Endothelial cell of umbilical vein (primary cell): ENCODE results near the gene TOMM34. TPM values are rescaled to one million over a fixed set of nuclear protein-coding genes. Genes with fewer than 3 reads are reported as not detected.
A peak's percentile ranks its signal among the peaks of the same experiment; 100 is the strongest.

Experiments used
- BruUV-seq: library from RNA; stranded (reverse); fragments of 400-500 nt; replicated peaks from 2 replicates; lab custom pipeline; 2021; lab: Mats Ljungman, UMichigan
- CTCF ChIA-PET: fragments of 300-600, 350-600 bp; sonication (Branson Sonifier 250); formaldehyde crosslinking; loops from one replicate; lab custom pipeline; 2021; ENCODE audit warnings: antibody characterized with exemption, inconsistent platforms; lab: Charles Lee
- POLR2A ChIA-PET: fragments of 300-600, 350-600 bp; sonication (Branson Sonifier 250); formaldehyde crosslinking; loops from one replicate; lab custom pipeline; 2021; ENCODE audit warnings: antibody characterized with exemption, inconsistent platforms; lab: Charles Lee
- DNase-seq: peaks from one replicate; pipeline ENCODE4 v3.0.0-alpha.2; 2011; ENCODE audit warnings: low read depth, low spot score
- FAIRE-seq: peaks from 2 replicates; lab custom pipeline; 2011; peaks lifted over from hg19 to GRCh38; lab: Jason Lieb, UNC
- H2AFZ ChIP-seq: 2 replicates; pipeline ENCODE4 v1.6.0; 2012; ENCODE audit warnings: low read depth, low read length, control low read depth, inconsistent platforms
- H3K27ac ChIP-seq: 2 replicates; pipeline ENCODE4 v1.5.1; 2011; ENCODE audit warnings: low read depth, mild to moderate bottlenecking, control low read depth, low read length, moderate library complexity; ENCODE audit not compliant: insufficient read depth
- H3K27me3 ChIP-seq, 2 experiments: 2 replicates each; pipeline versions ENCODE4 v1.6.0 to v1.6.1; 2011; ENCODE audit warnings: low read length in 2 of 2, mixed read lengths in 1 of 2; ENCODE audit not compliant: control insufficient read depth in 2 of 2, insufficient read depth in 2 of 2
- H3K36me3 ChIP-seq, 2 experiments: 2 replicates in 1 of 2; 3 replicates in 1 of 2; pipeline ENCODE4 v1.5.1; 2011; ENCODE audit warnings: low read length in 2 of 2, mild to moderate bottlenecking in 1 of 2, moderate library complexity in 1 of 2; ENCODE audit not compliant: control insufficient read depth in 2 of 2, insufficient read depth in 2 of 2; ENCODE audit errors: extremely low read depth in 1 of 2
- H3K4me1 ChIP-seq: 3 replicates; pipeline ENCODE4 v1.5.1; 2011; ENCODE audit warnings: mild to moderate bottlenecking, low read length; ENCODE audit not compliant: control insufficient read depth, insufficient read depth; ENCODE audit errors: extremely low read depth
- H3K4me2 ChIP-seq: 2 replicates; pipeline ENCODE4 v1.6.1; 2011; ENCODE audit warnings: low read length, control low read depth, mixed read lengths; ENCODE audit not compliant: insufficient read depth
- H3K4me3 ChIP-seq, 3 experiments: fragments of 200-600 bp in 1 of 3; sonication (generic), shearing (Covaris generic) in 1 of 3; replicated peaks in 1 of 3; 2 replicates each; pipeline ENCODE4 v1.5.1; 2011 to 2016; ENCODE audit warnings: control low read depth in 3 of 3, low read length in 3 of 3, mild to moderate bottlenecking in 2 of 3, inconsistent platforms in 1 of 3, low read depth in 1 of 3, moderate library complexity in 1 of 3; ENCODE audit not compliant: insufficient read depth in 1 of 3
- H3K79me2 ChIP-seq: 2 replicates; pipeline ENCODE4 v1.6.0; 2012; ENCODE audit warnings: low read length, inconsistent platforms; ENCODE audit not compliant: control insufficient read depth, insufficient read depth
- H3K9ac ChIP-seq: replicated peaks from 2 replicates; pipeline ENCODE3; 2011; ENCODE audit warnings: low read length, control low read depth; ENCODE audit not compliant: insufficient read depth; ENCODE audit errors: extremely low read depth
- H3K9me1 ChIP-seq: replicated peaks from 3 replicates; pipeline ENCODE4 v1.6.0; 2011; ENCODE audit warnings: mild to moderate bottlenecking, low read length; ENCODE audit not compliant: control insufficient read depth, insufficient read depth; ENCODE audit errors: extremely low read depth
- H3K9me3 ChIP-seq: replicated peaks from 2 replicates; pipeline ENCODE4 v1.5.1; 2012; ENCODE audit warnings: low read length, inconsistent platforms; ENCODE audit not compliant: control insufficient read depth, insufficient read depth
- H4K20me1 ChIP-seq: replicated peaks from 2 replicates; pipeline ENCODE3; 2011; ENCODE audit warnings: mild to moderate bottlenecking, low read length; ENCODE audit not compliant: control insufficient read depth, insufficient read depth; ENCODE audit errors: extremely low read depth
- EZH2 ChIP-seq: IDR thresholded peaks from 2 replicates; pipeline ENCODE4 v1.6.1; 2012; ENCODE audit warnings: borderline replicate concordance, low read depth, mild to moderate bottlenecking, moderate library complexity, low read length, inconsistent platforms; ENCODE audit not compliant: severe bottlenecking
- FOS ChIP-seq: IDR thresholded peaks from 2 replicates; pipeline ENCODE4 v1.6.1; 2011; ENCODE audit warnings: mild to moderate bottlenecking, low read length, moderate library complexity, borderline replicate concordance; ENCODE audit not compliant: insufficient read depth
- GATA2 ChIP-seq: IDR thresholded peaks from 2 replicates; pipeline ENCODE4 v1.7.0; 2011; ENCODE audit warnings: low read depth, mild to moderate bottlenecking, moderate library complexity, mixed read lengths, low read length; ENCODE audit not compliant: insufficient read length, insufficient read depth
- JUN ChIP-seq: IDR thresholded peaks from 2 replicates; pipeline ENCODE4 v1.6.1; 2011; ENCODE audit warnings: borderline replicate concordance, low read depth; ENCODE audit not compliant: insufficient read length, insufficient read depth
- MYC ChIP-seq: IDR thresholded peaks from one replicate; pipeline ENCODE4 v1.6.1; 2011; ENCODE audit warnings: mild to moderate bottlenecking, low read depth, low read length
- POLR2A ChIP-seq: IDR thresholded peaks from 2 replicates; pipeline ENCODE4 v1.6.1; 2012; ENCODE audit warnings: low read depth, mild to moderate bottlenecking, control low read depth, low read length
- POLR2AphosphoS5 ChIP-seq: IDR thresholded peaks from 2 replicates; pipeline ENCODE4 v1.6.1; 2012; ENCODE audit warnings: low read depth, mild to moderate bottlenecking, control low read depth, low read length, moderate library complexity; ENCODE audit not compliant: insufficient read depth
- dilution Hi-C: fragments of 300-500 bp; cut with MboI; formaldehyde crosslinking; loops from one replicate; pipeline ENCODE4 v1.15.0; 2019; ENCODE audit warnings: low sequenced_read_pairs; ENCODE audit not compliant: extremely low pct_ligation_motif_present
- intact Hi-C: fragments of 100-400 bp; cut with micrococcal nuclease; formaldehyde crosslinking; loops from one replicate; pipeline ENCODE4 v1.10.0; 2022
- polyA plus RNA-seq, 4 experiments: library from polyadenylated mRNA; depleted of rRNA in 3 of 4; stranded (reverse) in 3 of 4; unstranded in 1 of 4; fragments of >200 nt; gene quantifications; 2 replicates each; pipeline versions ENCODE4 v1.2.1 to v1.2.3, GENCODE V29; 2011 to 2012; ENCODE audit warnings: missing spikeins in 1 of 4
- total RNA-seq: library from RNA; stranded (reverse); gene quantifications from 2 replicates; pipeline ENCODE4 v1.2.3, GENCODE V29; 2021
- TF ChIP-seq, protein P1 (sequence below), 2 donors: IDR thresholded peaks; 1 replicate in 1 of 2; 2 replicates in 1 of 2; pipeline ENCODE4 v1.5.1; 2011; ENCODE audit warnings: low read length in 2 of 2, mild to moderate bottlenecking in 2 of 2, moderate library complexity in 2 of 2, control low read depth in 1 of 2, inconsistent platforms in 1 of 2, low read depth in 1 of 2; ENCODE audit not compliant: insufficient read depth in 1 of 2; ENCODE audit errors: extremely low read depth in 1 of 2
- TF ChIP-seq, protein P2 (sequence below): IDR thresholded peaks from 2 replicates; pipeline ENCODE4 v1.6.1; 2011; ENCODE audit not compliant: insufficient read depth, insufficient read length

TOMM34 gene
- total and polyA plus RNA-seq, 2 donors (not counting 3 experiments of a cell fraction or from before 2014, with no cell fraction given), result 36.3 to 44.2 TPM

DNA sequence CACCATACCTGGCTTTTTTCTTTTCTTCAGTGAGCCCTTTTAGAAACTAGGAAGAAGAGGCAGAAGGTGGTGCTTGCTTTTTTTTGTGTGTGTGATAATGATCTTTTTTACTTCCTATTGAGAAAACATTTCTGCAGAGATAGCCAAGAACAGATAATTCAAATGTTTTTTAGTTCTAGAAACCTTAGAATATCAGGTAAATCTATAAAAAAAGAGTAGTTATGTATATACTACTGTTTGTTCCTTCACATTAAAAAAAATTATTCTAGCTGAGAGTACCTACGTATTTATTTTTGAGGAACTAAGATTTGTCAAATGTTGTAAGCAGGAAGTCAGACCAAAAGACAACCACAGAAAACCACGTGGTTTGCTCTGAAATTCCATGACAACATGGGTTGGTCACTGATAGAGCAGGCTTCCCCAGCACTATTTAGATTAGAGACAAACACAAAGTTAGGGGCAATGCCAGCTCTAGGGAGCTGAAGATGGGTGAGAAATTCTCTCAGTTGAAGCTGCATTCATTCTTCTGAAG is 19.0 kb upstream of the TOMM34 start:
- FAIRE-seq (peak; percentile 48), DNase-seq (no peak)
- Histone ChIP-seq H3K4me3 (no peak overlapping the region), H3K4me1 (no peaks in the 10 kb centered on the region), H4K20me1 (no peaks in the 10 kb centered on the region), H3K27ac (no peak overlapping the region), H2AFZ (no peak overlapping the region), H3K79me2 (no peaks in the 10 kb centered on the region), H3K9me3 (no peaks in the 10 kb centered on the region), H3K4me2 (no peak overlapping the region), H3K27me3 (no peaks in the 10 kb centered on the region), H3K9ac (no peak overlapping the region), H3K9me1 (no peaks in the 10 kb centered on the region), H3K36me3 (peaks cover 7 to 12% of the 10 kb centered on the region in 2 experiments)
- ChIA-PET CTCF (interaction anchor here (1.2 kb wide), 1 partner anchor 12 kb away, joined by 4 read pairs; no protein-coding TSS in a partner anchor), POLR2A (no interaction called here)
- no TSS peak for BruUV-seq
- no peak for TF ChIP-seq POLR2A
- TF ChIP-seq POLR2AphosphoS5, result no peak
- TF ChIP-seq, protein P1, sequence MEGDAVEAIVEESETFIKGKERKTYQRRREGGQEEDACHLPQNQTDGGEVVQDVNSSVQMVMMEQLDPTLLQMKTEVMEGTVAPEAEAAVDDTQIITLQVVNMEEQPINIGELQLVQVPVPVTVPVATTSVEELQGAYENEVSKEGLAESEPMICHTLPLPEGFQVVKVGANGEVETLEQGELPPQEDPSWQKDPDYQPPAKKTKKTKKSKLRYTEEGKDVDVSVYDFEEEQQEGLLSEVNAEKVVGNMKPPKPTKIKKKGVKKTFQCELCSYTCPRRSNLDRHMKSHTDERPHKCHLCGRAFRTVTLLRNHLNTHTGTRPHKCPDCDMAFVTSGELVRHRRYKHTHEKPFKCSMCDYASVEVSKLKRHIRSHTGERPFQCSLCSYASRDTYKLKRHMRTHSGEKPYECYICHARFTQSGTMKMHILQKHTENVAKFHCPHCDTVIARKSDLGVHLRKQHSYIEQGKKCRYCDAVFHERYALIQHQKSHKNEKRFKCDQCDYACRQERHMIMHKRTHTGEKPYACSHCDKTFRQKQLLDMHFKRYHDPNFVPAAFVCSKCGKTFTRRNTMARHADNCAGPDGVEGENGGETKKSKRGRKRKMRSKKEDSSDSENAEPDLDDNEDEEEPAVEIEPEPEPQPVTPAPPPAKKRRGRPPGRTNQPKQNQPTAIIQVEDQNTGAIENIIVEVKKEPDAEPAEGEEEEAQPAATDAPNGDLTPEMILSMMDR (IDR thresholded peaks at IDR 0.05; ENCODE audit: extremely low read depth in 1 of 2, insufficient read depth in 1 of 2, low read depth in 1 of 2, low read length in 2 of 2), result no peak
- TF ChIP-seq MYC, result no peak
- no peak for TF ChIP-seq EZH2
- TF ChIP-seq JUN, result no peak
- TF ChIP-seq, protein P2, sequence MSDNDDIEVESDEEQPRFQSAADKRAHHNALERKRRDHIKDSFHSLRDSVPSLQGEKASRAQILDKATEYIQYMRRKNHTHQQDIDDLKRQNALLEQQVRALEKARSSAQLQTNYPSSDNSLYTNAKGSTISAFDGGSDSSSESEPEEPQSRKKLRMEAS, result no peak
- no peak for TF ChIP-seq FOS
- TF ChIP-seq GATA2, result no peak
- dilution Hi-C loops, result no loop called here
- intact Hi-C loops, result no loop called here
